Stomach smooth muscle (tissue), 2 donors: ENCODE measurements around the gene STH.

Experiments used
- H3K27ac ChIP-seq: one replicate; pipeline ENCODE4 v1.7.0; 2013; ENCODE audit warnings: mild to moderate bottlenecking, low read length, inconsistent platforms
- H3K27me3 ChIP-seq, 2 donors: one replicate each; pipeline ENCODE4 v1.7.0; 2013; ENCODE audit warnings: low read length in 2 of 2; ENCODE audit not compliant: insufficient read depth in 2 of 2, control insufficient read depth in 1 of 2
- H3K36me3 ChIP-seq, 2 donors: one replicate each; pipeline ENCODE4 v1.7.0; 2013; ENCODE audit warnings: low read length in 2 of 2; ENCODE audit not compliant: control insufficient read depth in 2 of 2, insufficient read depth in 2 of 2
- H3K4me1 ChIP-seq: one replicate; pipeline ENCODE4 v1.7.0; 2013; ENCODE audit warnings: low read length; ENCODE audit not compliant: control insufficient read depth, insufficient read depth
- H3K4me3 ChIP-seq, 2 donors: one replicate each; pipeline ENCODE4 v1.7.0; 2013; ENCODE audit warnings: low read length in 2 of 2
- H3K9ac ChIP-seq, 2 donors: one replicate each; pipeline ENCODE4 v1.7.0; 2013; ENCODE audit warnings: low read length in 2 of 2, mild to moderate bottlenecking in 1 of 2
- H3K9me3 ChIP-seq, 2 donors: one replicate each; pipeline ENCODE4 v1.7.0; 2013; ENCODE audit warnings: low read length in 2 of 2; ENCODE audit not compliant: control insufficient read depth in 2 of 2
- donor health status: healthy.
- donor health status: Pancreatic carcinoma.

STH gene

DNA sequence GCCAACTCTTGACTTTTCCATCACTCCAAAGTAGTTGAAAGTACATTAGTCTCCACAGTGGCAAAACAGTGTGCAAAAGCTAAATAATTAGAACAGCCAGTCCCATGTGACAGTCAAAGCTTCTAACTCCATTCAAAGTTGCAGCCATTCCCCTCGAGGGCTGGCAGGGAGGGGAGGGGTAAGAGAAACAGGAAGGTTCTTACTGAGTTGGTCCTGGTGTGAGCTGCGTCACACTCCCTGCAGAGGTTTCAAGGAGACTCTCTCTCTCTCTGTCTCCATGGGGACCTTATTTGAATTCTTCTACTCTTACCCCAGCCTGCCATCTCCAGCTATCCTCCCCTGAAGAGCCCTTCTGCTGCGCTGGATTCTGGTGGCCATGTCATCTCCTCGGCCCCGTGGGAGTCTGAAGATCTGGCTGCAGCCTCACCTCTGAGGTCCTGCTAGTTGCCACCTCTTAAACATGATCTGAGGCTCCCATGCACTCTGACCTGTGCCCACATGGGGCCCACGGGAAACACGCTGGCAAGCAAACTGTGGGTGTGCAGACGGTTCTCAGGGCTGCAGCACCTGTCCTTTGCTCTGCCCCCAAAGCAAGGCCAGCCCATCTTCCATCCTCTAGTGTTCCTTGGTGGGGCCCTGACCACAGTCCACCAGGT is 23.3 kb upstream of the STH start:
- Histone ChIP-seq H3K27ac (no peak overlapping the region), H3K9ac (no peak overlapping the region), H3K27me3 (peaks cover 0 to 2% of the 10 kb centered on the region in 2 donors), H3K4me3 (no peak overlapping the region), H3K4me1 (no peaks in the 10 kb centered on the region), H3K36me3 (no peaks in the 10 kb centered on the region), H3K9me3 (no peaks in the 10 kb centered on the region)

DNA sequence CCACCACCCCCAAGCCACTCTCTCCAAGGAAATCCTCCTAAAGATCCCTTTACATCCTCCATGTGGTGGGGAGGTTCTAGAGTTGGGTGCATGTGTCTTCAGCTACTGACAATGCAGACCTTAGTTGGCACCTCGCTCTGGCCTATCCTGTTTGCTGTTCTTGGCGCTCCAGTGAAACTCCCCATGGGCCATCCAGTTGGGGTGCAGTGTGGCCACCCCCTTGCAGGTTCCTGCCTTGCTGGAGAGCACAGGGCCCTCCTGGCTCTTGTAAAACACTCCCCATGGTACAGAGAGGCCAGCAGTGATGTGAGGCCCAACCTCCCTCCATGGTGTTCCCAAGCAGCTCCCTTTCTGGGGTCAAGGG is 22.7 kb upstream of the STH start:
- Histone ChIP-seq H3K36me3 (no peaks in the 10 kb centered on the region), H3K27ac (no peak overlapping the region), H3K9me3 (no peaks in the 10 kb centered on the region), H3K4me3 (no peak overlapping the region), H3K9ac (no peak overlapping the region), H3K27me3 (peaks cover 0 to 2% of the 10 kb centered on the region in 2 donors), H3K4me1 (no peaks in the 10 kb centered on the region)

DNA sequence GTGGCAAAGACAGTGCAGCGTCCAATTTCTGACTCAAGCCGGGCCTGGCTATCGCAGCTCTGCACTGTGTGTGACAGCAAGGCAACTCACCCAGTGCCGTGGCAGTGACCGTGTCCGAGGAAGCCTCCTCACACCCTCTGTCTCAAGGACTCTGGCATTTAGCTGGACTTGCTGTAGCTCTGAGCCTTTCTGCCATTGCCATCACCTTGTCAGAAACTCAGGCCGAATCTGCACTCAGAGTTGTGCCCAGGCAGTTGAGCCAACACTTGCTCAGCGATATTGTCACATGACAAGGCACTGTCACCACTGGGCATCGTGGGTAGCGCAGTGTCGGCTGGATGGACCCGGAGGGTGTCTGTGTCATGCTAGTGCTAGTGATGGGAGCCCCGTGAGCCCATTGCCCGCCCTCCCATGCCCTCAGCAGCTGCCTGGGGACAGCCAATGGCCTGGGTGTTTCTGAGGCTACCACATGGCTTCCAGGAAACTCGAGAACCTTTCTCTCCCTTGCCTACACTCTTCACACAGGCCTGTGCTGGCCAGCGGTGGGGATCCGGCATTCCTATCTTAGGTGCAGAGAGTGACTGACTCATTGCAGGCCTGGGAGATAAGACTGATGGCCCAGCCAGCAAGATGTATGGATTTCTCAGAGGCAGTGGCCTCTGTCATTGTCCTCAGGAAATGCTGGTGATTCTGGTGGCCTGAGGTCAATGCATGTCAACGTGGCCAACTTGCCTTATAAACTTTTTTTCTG is 22.1 kb upstream of the STH start:
- Histone ChIP-seq H3K27me3 (peaks cover 0 to 1% of the 10 kb centered on the region in 2 donors), H3K9ac (no peak overlapping the region), H3K4me3 (no peak overlapping the region), H3K9me3 (no peaks in the 10 kb centered on the region), H3K27ac (no peak overlapping the region), H3K36me3 (no peaks in the 10 kb centered on the region), H3K4me1 (no peaks in the 10 kb centered on the region)

DNA sequence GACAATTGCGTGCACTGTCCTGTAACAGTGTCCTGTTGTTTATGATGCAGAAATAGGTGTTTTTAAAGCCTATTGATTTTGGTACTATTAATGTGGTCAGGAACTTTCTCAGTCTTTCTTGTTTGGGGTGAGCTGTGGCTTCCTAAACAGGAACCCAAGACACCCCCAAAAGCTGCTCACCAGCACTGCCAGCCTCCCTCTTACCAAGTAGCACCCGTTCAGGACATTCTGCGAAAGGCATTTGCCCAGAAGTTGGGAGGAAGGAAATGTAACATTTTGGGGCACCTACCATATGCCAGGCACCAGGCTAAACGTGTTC is 21.6 kb upstream of the STH start:
- Histone ChIP-seq H3K27ac (no peak overlapping the region), H3K9me3 (no peaks in the 10 kb centered on the region), H3K9ac (no peak overlapping the region), H3K36me3 (no peaks in the 10 kb centered on the region), H3K4me3 (no peak overlapping the region), H3K27me3 (no peaks in the 10 kb centered on the region), H3K4me1 (no peaks in the 10 kb centered on the region)

DNA sequence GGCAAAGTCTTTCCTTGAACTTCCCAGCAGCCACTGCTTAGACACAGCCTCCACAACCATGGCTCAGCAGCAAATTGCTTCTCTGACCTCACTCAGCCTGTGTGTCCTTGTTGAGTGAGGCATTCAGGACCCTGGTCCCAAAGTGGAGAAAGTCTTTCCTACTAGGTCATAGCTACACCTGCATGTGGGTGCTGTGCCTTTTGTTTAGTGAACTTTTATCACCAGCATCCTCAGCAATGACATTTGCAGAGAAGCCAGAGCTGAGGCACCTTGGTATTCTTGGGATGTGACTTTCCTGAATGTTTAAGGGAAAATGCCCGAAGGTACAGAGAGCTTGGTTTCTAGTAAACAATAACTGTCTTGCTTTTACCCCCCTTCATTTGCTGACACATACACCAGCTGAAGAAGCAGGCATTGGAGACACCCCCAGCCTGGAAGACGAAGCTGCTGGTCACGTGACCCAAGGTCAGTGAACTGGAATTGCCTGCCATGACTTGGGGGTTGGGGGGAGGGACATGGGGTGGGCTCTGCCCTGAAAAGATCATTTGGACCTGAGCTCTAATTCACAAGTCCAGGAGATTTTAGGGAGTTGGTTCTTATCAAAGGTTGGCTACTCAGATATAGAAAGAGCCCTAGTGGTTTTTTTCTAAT is 20.9 kb upstream of the STH start:
- Histone ChIP-seq H3K27me3 (no peaks in the 10 kb centered on the region), H3K36me3 (no peaks in the 10 kb centered on the region), H3K4me1 (no peaks in the 10 kb centered on the region), H3K9ac (no peak overlapping the region), H3K9me3 (no peaks in the 10 kb centered on the region), H3K4me3 (no peak overlapping the region), H3K27ac (no peak overlapping the region)

GRCh38 chr17:45979137-45979536 is 19.9 kb upstream of the STH start:
- no peak overlapping the region for H3K27ac ChIP-seq

GRCh38 chr17:45980855-45981254 is 18.2 kb upstream of the STH start:
- H3K9ac ChIP-seq, result no peak overlapping the region
- no peak overlapping the region for H3K4me3 ChIP-seq
- no peak overlapping the region for H3K27ac ChIP-seq
- no peaks in the 10 kb centered on the region for H3K27me3 ChIP-seq
- H3K9me3 ChIP-seq, result no peaks in the 10 kb centered on the region
- H3K4me1 ChIP-seq, result peaks cover 2% of the 10 kb centered on the region
- H3K36me3 ChIP-seq, result no peaks in the 10 kb centered on the region

More at GRCh38 chr17:45979137-45979536, 19.9 kb upstream of the STH start:
- Histone ChIP-seq H3K4me1 (peaks cover 2% of the 10 kb centered on the region), H3K4me3 (no peak overlapping the region), H3K27me3 (no peaks in the 10 kb centered on the region), H3K9ac (no peak overlapping the region), H3K9me3 (no peaks in the 10 kb centered on the region), H3K36me3 (no peaks in the 10 kb centered on the region)

- Histone ChIP-seq H3K4me3 (no peak overlapping the region), H3K27ac (no peak overlapping the region), H3K27me3 (no peaks in the 10 kb centered on the region), H3K9ac (no peak overlapping the region), H3K9me3 (no peaks in the 10 kb centered on the region), H3K4me1 (peaks cover 2% of the 10 kb centered on the region), H3K36me3 (no peaks in the 10 kb centered on the region)
Observed at GRCh38 chr17:45981306-45981705, 17.7 kb upstream of the STH start.

GRCh38 chr17:45982791-45983613 is 16.0 kb upstream of the STH start:
- Histone ChIP-seq H3K4me3 (no peak overlapping the region), H3K27me3 (no peaks in the 10 kb centered on the region), H3K9me3 (no peaks in the 10 kb centered on the region), H3K4me1 (peaks cover 2% of the 10 kb centered on the region), H3K36me3 (no peaks in the 10 kb centered on the region), H3K27ac (no peak overlapping the region), H3K9ac (no peak overlapping the region)

DNA sequence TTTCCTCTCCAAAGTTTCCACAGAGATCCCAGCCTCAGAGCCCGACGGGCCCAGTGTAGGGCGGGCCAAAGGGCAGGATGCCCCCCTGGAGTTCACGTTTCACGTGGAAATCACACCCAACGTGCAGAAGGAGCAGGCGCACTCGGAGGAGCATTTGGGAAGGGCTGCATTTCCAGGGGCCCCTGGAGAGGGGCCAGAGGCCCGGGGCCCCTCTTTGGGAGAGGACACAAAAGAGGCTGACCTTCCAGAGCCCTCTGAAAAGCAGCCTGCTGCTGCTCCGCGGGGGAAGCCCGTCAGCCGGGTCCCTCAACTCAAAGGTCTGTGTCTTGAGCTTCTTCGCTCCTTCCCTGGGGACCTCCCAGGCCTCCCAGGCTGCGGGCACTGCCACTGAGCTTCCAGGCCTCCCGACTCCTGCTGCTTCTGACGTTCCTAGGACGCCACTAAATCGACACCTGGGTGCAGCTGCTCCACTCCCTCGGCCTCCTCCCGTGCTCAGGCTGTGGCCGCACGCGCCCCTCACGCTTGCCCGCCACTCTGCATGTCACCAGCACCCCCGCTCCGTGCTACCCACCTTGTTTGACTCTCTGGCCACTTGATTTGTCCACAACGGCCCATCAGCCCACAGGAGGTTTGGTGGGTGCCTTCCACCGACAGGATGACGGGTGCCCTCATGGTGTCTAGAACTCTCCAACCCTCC is 15.3 kb upstream of the STH start:
- Histone ChIP-seq H3K4me3 (no peak overlapping the region), H3K36me3 (no peaks in the 10 kb centered on the region), H3K9ac (no peak overlapping the region), H3K4me1 (peaks cover 2% of the 10 kb centered on the region), H3K27ac (no peak overlapping the region), H3K9me3 (no peaks in the 10 kb centered on the region), H3K27me3 (no peaks in the 10 kb centered on the region)
